Small intestine (tissue), 7 donors: ENCODE results near the gene GPATCH8. TPM values are rescaled to one million over a fixed set of nuclear protein-coding genes. Genes with fewer than 3 reads are reported as not detected.

Experiments
- DNase-seq, 2 donors: peaks; one replicate each; pipeline versions ENCODE4 v3.0.0 to v3.0.0-alpha.2; 2013
- FAIRE-seq: peaks from 2 replicates; lab custom pipeline; 2012; peaks lifted over from hg19 to GRCh38; lab: Jason Lieb, UNC
- H3K27ac ChIP-seq, 3 donors: one replicate each; pipeline ENCODE4 v1.5.1; 2013; ENCODE audit warnings: low read length in 2 of 3, mild to moderate bottlenecking in 2 of 3, control low read depth in 1 of 3, inconsistent platforms in 1 of 3, low read depth in 1 of 3, moderate library complexity in 1 of 3
- H3K27me3 ChIP-seq, 3 donors: one replicate each; pipeline ENCODE4 v1.6.1; 2013; ENCODE audit warnings: low read length in 3 of 3, inconsistent platforms in 1 of 3; ENCODE audit not compliant: control insufficient read depth in 3 of 3, insufficient read depth in 3 of 3
- H3K36me3 ChIP-seq, 3 donors: one replicate each; pipeline ENCODE4 v1.6.1; 2013; ENCODE audit warnings: low read length in 3 of 3, inconsistent platforms in 1 of 3, low read depth in 1 of 3, mild to moderate bottlenecking in 1 of 3, moderate library complexity in 1 of 3; ENCODE audit not compliant: control insufficient read depth in 3 of 3, insufficient read depth in 2 of 3
- H3K4me1 ChIP-seq, 3 donors: one replicate each; pipeline ENCODE4 v1.6.1; 2013; ENCODE audit warnings: low read length in 2 of 3, inconsistent platforms in 1 of 3, low read depth in 1 of 3, mild to moderate bottlenecking in 1 of 3, moderate library complexity in 1 of 3; ENCODE audit not compliant: control insufficient read depth in 3 of 3, insufficient read depth in 2 of 3
- H3K4me3 ChIP-seq, 3 donors: one replicate each; pipeline ENCODE4 v1.5.1; 2013; ENCODE audit warnings: low read length in 3 of 3, control low read depth in 1 of 3, inconsistent platforms in 1 of 3, low read depth in 1 of 3, mild to moderate bottlenecking in 1 of 3, moderate library complexity in 1 of 3
- H3K9me3 ChIP-seq, 2 donors: one replicate each; pipeline ENCODE4 v1.6.1; 2013; ENCODE audit warnings: low read depth in 1 of 2, low read length in 1 of 2; ENCODE audit not compliant: control insufficient read depth in 2 of 2, insufficient read depth in 1 of 2
- WGBS, 3 donors: extraction: QIAGEN DNeasy Blood & Tissue Kit; methylation state at CpG; one replicate each; pipeline ENCODE4 v1.1.7; 2013; 5-methylcytosine and 5-hydroxymethylcytosine counted together
- polyA plus RNA-seq, 4 donors: library from polyadenylated mRNA; stranded (reverse) in 3 of 4; unstranded in 1 of 4; fragments of 200-250 nt in 3 of 4; fragments of 120-200 nt in 1 of 4; gene quantifications; one replicate each; pipeline versions ENCODE4 v1.2.1 to v1.2.3, GENCODE V29; 2013
- donor health status: healthy with polysubstance abuse.
- donor health status: control.
- donor health status: control.
- donor health status: Bipolar disorder and iron deficiency.
- donor health status: healthy.

Gene GPATCH8
- polyA plus RNA-seq, 4 donors, result 7.3 to 29.6 (median 10.7) TPM

- H3K36me3 ChIP-seq, result peaks cover 2 to 41% (median 16%) of the 10 kb centered on the region in 3 donors
- no peak for FAIRE-seq
- no peak overlapping the region for H3K27ac ChIP-seq
Measured at GRCh38 chr17:44432254-44433157, 70.7 kb downstream of the GPATCH8 start.

GRCh38 chr17:44424828-44425461, 78.3 kb downstream of the GPATCH8 start:
- H3K9me3 ChIP-seq, result no peaks in the 10 kb centered on the region
- H3K4me1 ChIP-seq, result no peaks in the 10 kb centered on the region
- H3K4me3 ChIP-seq, result no peak overlapping the region
- DNase-seq, result no peak
- FAIRE-seq, result no peak
- H3K27me3 ChIP-seq, result no peaks in the 10 kb centered on the region
- no peak overlapping the region for H3K27ac ChIP-seq
- peaks cover 11 to 43% (median 11%) of the 10 kb centered on the region in 3 donors for H3K36me3 ChIP-seq
- WGBS, 3 donors, result 89 to 92% (median 89%) methylated on average over 3 of the region's 3 CpGs

More at GRCh38 chr17:44432254-44433157, 70.7 kb downstream of the GPATCH8 start:
- Histone ChIP-seq H3K4me1 (no peaks in the 10 kb centered on the region), H3K27me3 (no peaks in the 10 kb centered on the region), H3K4me3 (no peak overlapping the region), H3K9me3 (no peaks in the 10 kb centered on the region)
- 87 to 95% (median 90%) methylated on average over 9 of the region's 9 CpGs for WGBS, 3 donors
- DNase-seq, result no peak

- FAIRE-seq (no peak), DNase-seq (no peak)
Measured at GRCh38 chr17:44417553-44417952, 85.7 kb downstream of the GPATCH8 start.

GRCh38 chr17:44416558-44417289, 86.5 kb downstream of the GPATCH8 start:
- Histone ChIP-seq H3K27me3 (no peaks in the 10 kb centered on the region), H3K27ac (no peak overlapping the region), H3K4me3 (no peak overlapping the region), H3K4me1 (no peaks in the 10 kb centered on the region), H3K9me3 (no peaks in the 10 kb centered on the region), H3K36me3 (peaks cover 5 to 40% (median 13%) of the 10 kb centered on the region in 3 donors)
- 91 to 97% (median 96%) methylated on average over 2 of the region's 2 CpGs for WGBS, 3 donors
- no peak for DNase-seq
- FAIRE-seq, result no peak

More at GRCh38 chr17:44417553-44417952, 85.7 kb downstream of the GPATCH8 start:
- no peak overlapping the region for H3K27ac ChIP-seq
- peaks cover 5 to 45% (median 13%) of the 10 kb centered on the region in 3 donors for H3K36me3 ChIP-seq
- no peaks in the 10 kb centered on the region for H3K9me3 ChIP-seq
- no peak overlapping the region for H3K4me3 ChIP-seq
- 70 to 78% (median 72%) methylated on average over 2 of the region's 2 CpGs for WGBS, 3 donors
- no peaks in the 10 kb centered on the region for H3K27me3 ChIP-seq
- H3K4me1 ChIP-seq, result no peaks in the 10 kb centered on the region

GRCh38 chr17:44414394-44415155, 88.6 kb downstream of the GPATCH8 start:
- H3K36me3 ChIP-seq, result peaks cover 4 to 29% (median 10%) of the 10 kb centered on the region in 3 donors
- 91 to 100% (median 98%) methylated on average over 1 of the region's 1 CpG for WGBS, 3 donors
- no peaks in the 10 kb centered on the region for H3K4me1 ChIP-seq
- FAIRE-seq (no peak), DNase-seq (no peak)
- no peaks in the 10 kb centered on the region for H3K9me3 ChIP-seq
- H3K27ac ChIP-seq, result no peak overlapping the region
- no peak overlapping the region for H3K4me3 ChIP-seq
- H3K27me3 ChIP-seq, result no peaks in the 10 kb centered on the region

GRCh38 chr17:44409309-44410028, 93.7 kb downstream of the GPATCH8 start:
- H3K27ac ChIP-seq, result no peak overlapping the region
- H3K27me3 ChIP-seq, result no peaks in the 10 kb centered on the region
- FAIRE-seq (no peak), DNase-seq (no peak)
- WGBS, 3 donors, result 85 to 95% (median 87%) methylated on average over 7 of the region's 7 CpGs
- H3K4me3 ChIP-seq, result no peak overlapping the region
- H3K36me3 ChIP-seq, result peaks cover 0 to 23% (median 8%) of the 10 kb centered on the region in 3 donors
- H3K9me3 ChIP-seq, result no peaks in the 10 kb centered on the region
- no peaks in the 10 kb centered on the region for H3K4me1 ChIP-seq

GRCh38 chr17:44408786-44409185, 94.4 kb downstream of the GPATCH8 start:
- no peaks in the 10 kb centered on the region for H3K27me3 ChIP-seq
- DNase-seq, result no peak
- H3K36me3 ChIP-seq, result peaks cover 0 to 24% (median 6%) of the 10 kb centered on the region in 3 donors
- no peaks in the 10 kb centered on the region for H3K9me3 ChIP-seq
- WGBS, 3 donors, result 90 to 92% (median 92%) methylated on average over 4 of the region's 4 CpGs
- H3K4me3 ChIP-seq, result no peak overlapping the region
- no peak for FAIRE-seq
- no peak overlapping the region for H3K27ac ChIP-seq
- H3K4me1 ChIP-seq, result no peaks in the 10 kb centered on the region
